Lung (tissue), 16 donors: Measurements from ENCODE around the gene CAMKV. TPM values are rescaled to one million over a fixed set of nuclear protein-coding genes. Genes with fewer than 3 reads are reported as not detected.
"Not testable (repeated sequence)": the region's sequence is repeated elsewhere in the genome, so short reads cannot be mapped to it uniquely, and the experiment has no call there.

Experiments
- ATAC-seq: fragments of 200-7000 bp; cut with Tn5 transposase; one replicate; pipeline ENCODE4 v1.9.1; 2020; ENCODE audit warnings: moderate number of reproducible peaks; ENCODE audit not compliant: insufficient read depth, low FRiP score
- DNase-seq, 3 donors: peaks; one replicate each; pipeline ENCODE4 v3.0.0-alpha.2; 2013 to 2017
- H3K27ac ChIP-seq, 2 donors: one replicate each; pipeline ENCODE4 v1.5.1; 2013; ENCODE audit warnings: mild to moderate bottlenecking in 2 of 2, moderate library complexity in 2 of 2, control low read depth in 1 of 2, inconsistent platforms in 1 of 2, low read depth in 1 of 2, low read length in 1 of 2
- H3K27me3 ChIP-seq, 3 donors: one replicate each; pipeline ENCODE4 v1.5.1; 2013; ENCODE audit warnings: low read length in 2 of 3; ENCODE audit not compliant: control insufficient read depth in 3 of 3, insufficient read depth in 3 of 3
- H3K36me3 ChIP-seq, 4 donors: one replicate each; pipeline ENCODE4 v1.5.1; 2013; ENCODE audit warnings: low read length in 4 of 4, mild to moderate bottlenecking in 1 of 4, moderate library complexity in 1 of 4; ENCODE audit not compliant: control insufficient read depth in 4 of 4, insufficient read depth in 4 of 4
- H3K4me1 ChIP-seq, 5 donors: one replicate each; pipeline ENCODE4 v1.5.1; 2013; ENCODE audit warnings: low read length in 5 of 5, mild to moderate bottlenecking in 2 of 5, moderate library complexity in 1 of 5; ENCODE audit not compliant: control insufficient read depth in 5 of 5, insufficient read depth in 5 of 5
- H3K4me3 ChIP-seq: one replicate; pipeline ENCODE4 v1.5.1; 2013; ENCODE audit warnings: mild to moderate bottlenecking, control low read depth, moderate library complexity
- H3K9ac ChIP-seq, 2 donors: one replicate each; pipeline ENCODE4 v1.5.1; 2013; ENCODE audit warnings: low read length in 2 of 2, control low read depth in 1 of 2; ENCODE audit not compliant: insufficient read depth in 1 of 2
- H3K9me3 ChIP-seq, 4 donors: one replicate each; pipeline ENCODE4 v1.5.1; 2013; ENCODE audit warnings: low read length in 3 of 4, mild to moderate bottlenecking in 1 of 4, moderate library complexity in 1 of 4; ENCODE audit not compliant: control insufficient read depth in 4 of 4, insufficient read depth in 3 of 4
- WGBS, 2 donors: extraction: QIAGEN DNeasy Blood & Tissue Kit; methylation state at CpG; one replicate each; pipeline ENCODE4 v1.1.7; 2013; 5-methylcytosine and 5-hydroxymethylcytosine counted together
- long read RNA-seq, 5 donors: transcript quantifications; one replicate each; lab custom pipeline, GENCODE V29; 2026
- polyA plus RNA-seq, 2 donors: library from polyadenylated mRNA; stranded (reverse); fragments of 200-250 nt; gene quantifications; one replicate each; pipeline ENCODE4 v1.2.1, GENCODE V29; 2013
- total RNA-seq, 2 donors: library from RNA; depleted of rRNA in 1 of 2; stranded (reverse); fragments of >200 nt in 1 of 2; gene quantifications; one replicate each; pipeline ENCODE4 v1.2.1, GENCODE V29; 2014 to 2021
- TF ChIP-seq, protein P1 (sequence below): IDR thresholded peaks from 2 replicates; pipeline ENCODE4 v1.5.1; 2012; ENCODE audit warnings: mild to moderate bottlenecking; ENCODE audit errors: control extremely low read depth, extremely low read depth
- donor health status: control.
- donor health status: control.
- donor health status: Bipolar disorder and iron deficiency.
- donor health status: healthy.
- donor health status: DM: yes; HTN: yes; CAD: no.

Gene CAMKV, protein sequence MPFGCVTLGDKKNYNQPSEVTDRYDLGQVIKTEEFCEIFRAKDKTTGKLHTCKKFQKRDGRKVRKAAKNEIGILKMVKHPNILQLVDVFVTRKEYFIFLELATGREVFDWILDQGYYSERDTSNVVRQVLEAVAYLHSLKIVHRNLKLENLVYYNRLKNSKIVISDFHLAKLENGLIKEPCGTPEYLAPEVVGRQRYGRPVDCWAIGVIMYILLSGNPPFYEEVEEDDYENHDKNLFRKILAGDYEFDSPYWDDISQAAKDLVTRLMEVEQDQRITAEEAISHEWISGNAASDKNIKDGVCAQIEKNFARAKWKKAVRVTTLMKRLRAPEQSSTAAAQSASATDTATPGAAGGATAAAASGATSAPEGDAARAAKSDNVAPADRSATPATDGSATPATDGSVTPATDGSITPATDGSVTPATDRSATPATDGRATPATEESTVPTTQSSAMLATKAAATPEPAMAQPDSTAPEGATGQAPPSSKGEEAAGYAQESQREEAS
- under 1 TPM in 1 of 2 donors, not detected in 1; 0.34 TPM for total RNA-seq
- polyA plus RNA-seq, result not detected
- long read RNA-seq, donor 1, result 0 reads
- long read RNA-seq, donor 2, result 0 reads
- long read RNA-seq, donor 3, result 0 reads
- long read RNA-seq, donor 4, result 0 reads
- long read RNA-seq, donor 5, result 0 reads

DNA sequence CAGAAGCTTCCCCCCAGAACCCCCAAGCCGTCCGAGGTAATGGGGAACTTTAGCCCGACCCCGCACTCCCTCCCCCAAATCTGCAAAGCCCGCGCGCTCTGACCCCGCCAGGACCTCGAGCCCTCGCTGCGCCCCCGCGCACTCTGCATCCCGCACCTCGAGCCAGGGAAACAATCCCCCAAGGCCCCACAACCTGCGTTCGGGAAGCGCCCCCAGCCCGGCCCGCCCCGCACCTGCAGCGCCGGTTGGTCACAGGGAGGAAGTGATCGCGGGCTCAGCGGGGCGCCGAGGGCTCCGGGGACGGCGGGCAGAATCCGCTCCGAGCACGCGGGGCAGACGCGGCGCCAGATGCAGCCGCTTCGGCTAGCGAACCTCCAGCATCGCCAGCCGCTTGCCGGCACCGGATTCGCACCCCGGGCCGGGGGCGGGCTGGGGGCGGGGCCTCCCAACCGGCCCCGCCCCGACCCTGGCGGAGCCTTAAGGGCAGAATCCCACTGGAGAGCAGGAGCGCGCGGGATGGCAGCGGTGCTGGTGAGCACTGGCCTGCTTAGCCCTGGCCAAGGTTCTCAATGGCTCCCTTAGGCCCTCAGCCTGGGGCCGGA, at the start of gene CAMKV:
Gene CAMKV (minus strand): TSS at position 382 of the 602 bp plus-strand sequence. CDS start 7,518 bp downstream, outside the sequence.
- Histone ChIP-seq H3K36me3 (no peaks in the 10 kb centered on the region), H3K4me1 (peaks cover 0 to 11% (median 4%) of the 10 kb centered on the region in 5 donors), H3K9me3 (peaks cover 0 to 2% (median 0%) of the 10 kb centered on the region in 4 donors), H3K27me3 (peaks cover 5 to 39% (median 25%) of the 10 kb centered on the region in 3 donors), H3K9ac (no peak within 1 kb of the TSS), H3K4me3 (no peak within 1 kb of the TSS), H3K27ac (no peak within 1 kb of the TSS)
- 1 to 2% methylated on average over 50 to 59 of the region's 59 CpGs for WGBS, 2 donors
- TF ChIP-seq, protein P1, sequence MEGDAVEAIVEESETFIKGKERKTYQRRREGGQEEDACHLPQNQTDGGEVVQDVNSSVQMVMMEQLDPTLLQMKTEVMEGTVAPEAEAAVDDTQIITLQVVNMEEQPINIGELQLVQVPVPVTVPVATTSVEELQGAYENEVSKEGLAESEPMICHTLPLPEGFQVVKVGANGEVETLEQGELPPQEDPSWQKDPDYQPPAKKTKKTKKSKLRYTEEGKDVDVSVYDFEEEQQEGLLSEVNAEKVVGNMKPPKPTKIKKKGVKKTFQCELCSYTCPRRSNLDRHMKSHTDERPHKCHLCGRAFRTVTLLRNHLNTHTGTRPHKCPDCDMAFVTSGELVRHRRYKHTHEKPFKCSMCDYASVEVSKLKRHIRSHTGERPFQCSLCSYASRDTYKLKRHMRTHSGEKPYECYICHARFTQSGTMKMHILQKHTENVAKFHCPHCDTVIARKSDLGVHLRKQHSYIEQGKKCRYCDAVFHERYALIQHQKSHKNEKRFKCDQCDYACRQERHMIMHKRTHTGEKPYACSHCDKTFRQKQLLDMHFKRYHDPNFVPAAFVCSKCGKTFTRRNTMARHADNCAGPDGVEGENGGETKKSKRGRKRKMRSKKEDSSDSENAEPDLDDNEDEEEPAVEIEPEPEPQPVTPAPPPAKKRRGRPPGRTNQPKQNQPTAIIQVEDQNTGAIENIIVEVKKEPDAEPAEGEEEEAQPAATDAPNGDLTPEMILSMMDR, result no peak
- ATAC-seq (no peak), DNase-seq (no peak)

DNA sequence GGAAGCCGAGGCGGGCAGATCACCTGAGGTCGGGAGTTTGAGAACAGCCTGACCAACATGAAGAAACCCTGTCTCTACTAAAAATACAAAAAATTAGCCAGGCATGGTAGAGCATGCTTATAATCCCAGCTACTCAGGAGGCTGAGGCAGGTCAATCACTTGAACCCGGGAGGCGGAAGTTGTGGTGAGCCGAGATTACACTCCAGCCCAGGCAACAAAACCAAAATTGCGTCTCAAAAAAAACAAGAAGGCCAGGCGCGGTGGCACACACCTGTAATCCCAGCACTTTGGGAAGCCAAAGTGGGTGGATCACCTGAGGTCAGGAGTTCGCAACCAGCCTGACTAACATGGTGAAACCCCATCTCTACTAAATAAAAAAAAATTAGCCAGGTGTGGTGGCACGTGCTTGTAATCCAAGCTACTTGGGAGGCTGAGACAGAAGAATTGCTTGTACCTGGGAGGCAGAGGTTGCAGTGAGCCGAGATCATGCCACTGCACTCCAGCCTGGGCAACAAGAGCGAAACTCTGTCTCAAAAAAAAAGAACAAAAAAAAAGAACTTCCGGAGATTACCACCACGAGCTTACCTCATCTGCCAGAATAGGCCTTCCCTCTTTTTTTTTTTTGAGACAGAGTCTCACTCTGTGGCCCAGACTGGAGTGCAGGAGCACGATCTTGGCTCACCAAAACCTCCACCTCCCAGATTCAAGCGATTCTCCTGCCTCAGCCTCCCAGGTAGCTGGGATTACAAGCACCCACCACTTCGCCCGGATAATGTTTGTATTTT, 48.3 kb upstream of the CAMKV start:
- not testable (repeated sequence) for H3K27ac ChIP-seq, H3K4me3 ChIP-seq, H3K4me1 ChIP-seq, H3K36me3 ChIP-seq, H3K9me3 ChIP-seq, DNase-seq, ATAC-seq, H3K27me3 ChIP-seq, H3K9ac ChIP-seq
- 71 to 87% methylated on average over 19 of the region's 19 CpGs for WGBS, 2 donors

DNA sequence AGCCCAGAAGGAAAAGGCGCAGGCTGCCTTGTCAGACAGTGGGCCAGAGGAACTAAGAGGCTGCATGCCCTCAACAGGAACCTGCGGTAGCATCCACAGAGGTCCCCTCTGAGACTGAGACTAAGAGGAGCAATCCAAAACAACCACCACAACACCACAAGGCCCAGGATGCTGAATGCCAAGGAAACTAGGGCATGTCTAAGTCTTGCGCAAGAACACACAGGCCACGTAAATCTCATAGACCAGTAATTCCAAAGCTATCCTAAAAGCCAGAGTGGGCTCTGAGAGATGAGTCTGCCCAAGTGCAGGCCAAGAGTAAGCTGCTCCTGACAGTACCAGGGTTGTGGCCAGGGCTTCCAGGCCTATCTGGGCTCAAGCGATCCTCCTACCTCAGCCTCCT, 47.0 kb upstream of the CAMKV start:
- WGBS, 2 donors, result 85% methylated on average over 5 of the region's 5 CpGs
- no peak overlapping the region for H3K27ac ChIP-seq
- no peak overlapping the region for H3K4me3 ChIP-seq
- peaks cover 0 to 9% (median 0%) of the 10 kb centered on the region in 4 donors for H3K36me3 ChIP-seq
- ATAC-seq, result no peak
- H3K27me3 ChIP-seq, result no peaks in the 10 kb centered on the region
- no peak overlapping the region for H3K9ac ChIP-seq
- H3K4me1 ChIP-seq, result no peaks in the 10 kb centered on the region
- no peak for DNase-seq
- TF ChIP-seq, protein P1, result no peak
- no peaks in the 10 kb centered on the region for H3K9me3 ChIP-seq
